MM.1S (cell line): Measurements from ENCODE around the gene SPINK8.
"Not testable (repeated sequence)": the region's sequence is repeated elsewhere in the genome, so short reads cannot be mapped to it uniquely, and the experiment has no call there.

ENCODE experiments used
- DNase-seq: peaks from one replicate; pipeline ENCODE4 v3.0.0-alpha.2; 2015
- H2AFZ ChIP-seq: fragments of 300-600 bp; sonication (generic); 2 replicates; pipeline ENCODE4 v1.6.0; 2016; ENCODE audit warnings: antibody characterized with exemption, low read length
- H3F3A ChIP-seq: fragments of 300-600 bp; sonication (generic); 2 replicates; pipeline ENCODE4 v1.6.1; 2016; ENCODE audit warnings: mild to moderate bottlenecking, antibody characterized with exemption, low read length, moderate library complexity, mixed read lengths; ENCODE audit not compliant: insufficient read depth
- H3K27ac ChIP-seq: fragments of 300-600 bp; sonication (generic); 2 replicates; pipeline ENCODE4 v1.5.1; 2016; ENCODE audit warnings: mild to moderate bottlenecking, low read length
- H3K27me3 ChIP-seq: fragments of 300-600 bp; sonication (generic); replicated peaks from 2 replicates; pipeline ENCODE4 v1.6.0; 2016; ENCODE audit warnings: low read length; ENCODE audit not compliant: insufficient read depth
- H3K36me3 ChIP-seq: fragments of 300-600 bp; sonication (generic); replicated peaks from 2 replicates; pipeline ENCODE4 v1.6.1; 2016; ENCODE audit warnings: mild to moderate bottlenecking, low read length, mixed read lengths; ENCODE audit not compliant: insufficient read depth
- H3K4me1 ChIP-seq: fragments of 300-600 bp; sonication (generic); 2 replicates; pipeline ENCODE4 v1.6.1; 2016; ENCODE audit warnings: low read length, mixed read lengths
- H3K4me2 ChIP-seq: fragments of 300-600 bp; sonication (generic); 2 replicates; pipeline ENCODE4 v1.6.0; 2016; ENCODE audit warnings: low read depth, low read length
- H3K4me3 ChIP-seq: fragments of 300-600 bp; sonication (generic); 2 replicates; pipeline ENCODE4 v1.5.1; 2016; ENCODE audit warnings: low read length, mixed read lengths
- H3K79me2 ChIP-seq: fragments of 300-600 bp; sonication (generic); 2 replicates; pipeline ENCODE4 v1.6.1; 2016; ENCODE audit warnings: mixed run types, low read length, mixed read lengths
- H3K9ac ChIP-seq: fragments of 300-600 bp; sonication (generic); 2 replicates; pipeline ENCODE4 v1.6.1; 2016; ENCODE audit warnings: low read length, mixed read lengths
- H3K9me2 ChIP-seq: fragments of 300-600 bp; sonication (generic); replicated peaks from 2 replicates; pipeline ENCODE4 v1.6.1; 2016; ENCODE audit warnings: mild to moderate bottlenecking, low read length, mixed read lengths; ENCODE audit not compliant: insufficient read depth
- H3K9me3 ChIP-seq: fragments of 300-600 bp; sonication (generic); replicated peaks from 2 replicates; pipeline ENCODE4 v1.6.1; 2016; ENCODE audit warnings: mild to moderate bottlenecking, low read length, mixed read lengths; ENCODE audit not compliant: insufficient read depth
- H4K20me1 ChIP-seq: fragments of 300-600 bp; sonication (generic); 2 replicates; pipeline ENCODE4 v1.6.1; 2016; ENCODE audit warnings: mild to moderate bottlenecking, low read length, moderate library complexity, mixed read lengths; ENCODE audit not compliant: insufficient read depth
- EZH2 ChIP-seq: fragments of 300-600 bp; sonication (generic); optimal IDR thresholded peaks from 2 replicates; pipeline ENCODE3; 2017; ENCODE audit warnings: low read depth, mild to moderate bottlenecking, antibody characterized with exemption, low read length, mixed read lengths
- EZH2phosphoT487 ChIP-seq: fragments of 300-600 bp; sonication (generic); IDR thresholded peaks from 2 replicates; pipeline ENCODE4 v1.6.1; 2018; ENCODE audit warnings: antibody characterized with exemption, low read length
- TF ChIP-seq, protein P1 (sequence below): fragments of 300-600 bp; sonication (generic); IDR thresholded peaks from 2 replicates; pipeline ENCODE4 v1.5.1; 2016; ENCODE audit warnings: antibody characterized with exemption, low read length, mixed read lengths

The SPINK8 gene

GRCh38 chr3:48271763-48272498 is 61.5 kb downstream of the SPINK8 start:
- Histone ChIP-seq H3K9ac (no peak overlapping the region), H3F3A (no peaks in the 10 kb centered on the region), H3K27me3 (no peaks in the 10 kb centered on the region), H3K27ac (no peak overlapping the region), H3K4me1 (no peaks in the 10 kb centered on the region), H4K20me1 (no peaks in the 10 kb centered on the region), H3K4me3 (no peak overlapping the region), H3K4me2 (no peak overlapping the region), H3K79me2 (no peaks in the 10 kb centered on the region), H2AFZ (no peak overlapping the region), H3K9me3 (no peaks in the 10 kb centered on the region), H3K36me3 (no peaks in the 10 kb centered on the region), H3K9me2 (no peaks in the 10 kb centered on the region)
- DNase-seq = no peak
- TF ChIP-seq EZH2 = no peak
- TF ChIP-seq, protein P1, sequence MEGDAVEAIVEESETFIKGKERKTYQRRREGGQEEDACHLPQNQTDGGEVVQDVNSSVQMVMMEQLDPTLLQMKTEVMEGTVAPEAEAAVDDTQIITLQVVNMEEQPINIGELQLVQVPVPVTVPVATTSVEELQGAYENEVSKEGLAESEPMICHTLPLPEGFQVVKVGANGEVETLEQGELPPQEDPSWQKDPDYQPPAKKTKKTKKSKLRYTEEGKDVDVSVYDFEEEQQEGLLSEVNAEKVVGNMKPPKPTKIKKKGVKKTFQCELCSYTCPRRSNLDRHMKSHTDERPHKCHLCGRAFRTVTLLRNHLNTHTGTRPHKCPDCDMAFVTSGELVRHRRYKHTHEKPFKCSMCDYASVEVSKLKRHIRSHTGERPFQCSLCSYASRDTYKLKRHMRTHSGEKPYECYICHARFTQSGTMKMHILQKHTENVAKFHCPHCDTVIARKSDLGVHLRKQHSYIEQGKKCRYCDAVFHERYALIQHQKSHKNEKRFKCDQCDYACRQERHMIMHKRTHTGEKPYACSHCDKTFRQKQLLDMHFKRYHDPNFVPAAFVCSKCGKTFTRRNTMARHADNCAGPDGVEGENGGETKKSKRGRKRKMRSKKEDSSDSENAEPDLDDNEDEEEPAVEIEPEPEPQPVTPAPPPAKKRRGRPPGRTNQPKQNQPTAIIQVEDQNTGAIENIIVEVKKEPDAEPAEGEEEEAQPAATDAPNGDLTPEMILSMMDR = no peak
- no peak for TF ChIP-seq EZH2phosphoT487

GRCh38 chr3:48271223-48271622 is 62.2 kb downstream of the SPINK8 start:
- H3K9ac ChIP-seq, H3F3A ChIP-seq, DNase-seq, H3K9me2 ChIP-seq, H4K20me1 ChIP-seq, H2AFZ ChIP-seq, H3K27me3 ChIP-seq, H3K4me3 ChIP-seq, H3K4me1 ChIP-seq, H3K4me2 ChIP-seq, H3K9me3 ChIP-seq, H3K36me3 ChIP-seq, H3K79me2 ChIP-seq, H3K27ac ChIP-seq: not testable (repeated sequence)

- no peak overlapping the region for H2AFZ ChIP-seq
- H3K9me3 ChIP-seq = no peaks in the 10 kb centered on the region
- H3K36me3 ChIP-seq = no peaks in the 10 kb centered on the region
- H4K20me1 ChIP-seq = no peaks in the 10 kb centered on the region
- no peak overlapping the region for H3K4me3 ChIP-seq
- H3K4me2 ChIP-seq = no peak overlapping the region
- no peak overlapping the region for H3K27ac ChIP-seq
- H3K79me2 ChIP-seq = no peaks in the 10 kb centered on the region
- no peaks in the 10 kb centered on the region for H3F3A ChIP-seq
- H3K9ac ChIP-seq = no peak overlapping the region
- H3K4me1 ChIP-seq = no peaks in the 10 kb centered on the region
- DNase-seq = no peak
- TF ChIP-seq, protein P1 = no peak
- TF ChIP-seq EZH2 = no peak
- TF ChIP-seq EZH2phosphoT487 = no peak
- H3K9me2 ChIP-seq = no peaks in the 10 kb centered on the region
- no peaks in the 10 kb centered on the region for H3K27me3 ChIP-seq
Measured at GRCh38 chr3:48270306-48270705, 63.2 kb downstream of the SPINK8 start.

DNA sequence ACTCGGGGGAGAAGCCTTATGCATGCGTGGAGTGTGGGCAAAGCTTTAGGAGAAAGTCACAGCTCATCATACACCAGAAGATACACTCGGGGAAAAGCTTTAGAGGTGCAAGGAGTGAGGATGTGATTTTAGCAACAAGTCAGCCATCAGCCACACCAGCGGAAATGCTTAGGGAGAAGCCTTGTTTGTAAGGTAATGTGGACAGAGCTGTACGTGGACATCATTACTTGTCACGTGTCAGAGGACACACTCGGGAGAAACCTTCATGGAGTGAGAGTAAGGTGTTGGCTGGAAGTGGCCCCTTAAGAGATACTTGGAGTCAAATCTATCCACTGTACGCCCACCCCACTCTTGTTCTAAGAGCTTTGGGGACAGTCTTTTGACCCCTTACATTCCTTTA is 63.9 kb downstream of the SPINK8 start:
- Histone ChIP-seq H3K9me2 (no peaks in the 10 kb centered on the region), H3K27me3 (no peaks in the 10 kb centered on the region), H3K79me2 (no peaks in the 10 kb centered on the region), H3K4me3 (no peak overlapping the region), H3K4me2 (no peak overlapping the region), H3K27ac (no peak overlapping the region), H3K9me3 (no peaks in the 10 kb centered on the region), H3K36me3 (no peaks in the 10 kb centered on the region), H2AFZ (no peak overlapping the region), H3K4me1 (no peaks in the 10 kb centered on the region), H3F3A (no peaks in the 10 kb centered on the region), H4K20me1 (no peaks in the 10 kb centered on the region), H3K9ac (no peak overlapping the region)
- TF ChIP-seq, protein P1 = no peak
- TF ChIP-seq EZH2phosphoT487 (no peak), EZH2 (no peak)
- DNase-seq = no peak
